GM18907 (cell line): Measurements from ENCODE around the gene SPTBN2.

Experiments used
- ATAC-seq: cut with Tn5 transposase; IDR thresholded peaks from one replicate; pipeline ENCODE4 v1.9.1; 2021; ENCODE audit warnings: mild to moderate bottlenecking, moderate library complexity; ENCODE audit not compliant: unreplicated experiment

The SPTBN2 gene

DNA sequence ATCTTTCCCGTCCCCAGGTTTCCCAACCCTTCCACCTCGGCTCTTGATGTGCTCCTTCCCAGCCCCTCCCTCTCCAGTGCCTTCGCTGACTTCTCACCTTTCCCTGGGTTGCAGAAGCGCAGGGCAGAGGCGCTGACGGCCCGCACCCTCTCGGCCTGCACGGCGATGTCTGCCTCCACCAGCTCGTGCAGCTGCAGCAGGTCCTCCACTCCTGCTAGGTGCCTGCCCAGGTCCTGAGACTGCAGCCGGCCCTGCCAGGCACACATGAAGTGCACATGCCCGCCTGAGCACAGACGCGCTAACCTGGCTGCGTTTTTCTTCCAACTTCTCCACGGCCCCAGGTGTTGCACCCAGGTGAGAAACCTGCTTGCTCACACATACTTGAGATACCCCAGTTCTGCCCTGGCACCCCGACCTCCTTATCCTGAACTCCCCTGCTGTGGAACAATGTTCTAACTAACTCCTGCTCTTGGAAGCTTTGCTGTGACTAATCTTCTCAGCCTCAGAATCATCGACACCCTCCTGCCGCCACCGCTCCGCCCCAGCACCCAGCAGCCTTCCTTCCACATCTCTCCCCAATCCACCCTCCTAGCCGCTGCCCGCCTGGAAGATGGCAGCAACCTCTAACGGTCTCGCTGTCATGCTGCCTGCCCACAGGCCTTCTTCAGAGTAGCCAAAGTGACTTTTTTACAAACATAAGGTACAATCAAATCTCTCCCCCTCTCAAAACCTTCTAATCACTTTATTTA lies 23.3 kb downstream of the SPTBN2 start:
- ATAC-seq: no peak

- ATAC-seq: no peak
Measured at GRCh38 chr11:66704659-66705360, 24.2 kb downstream of the SPTBN2 start.

DNA sequence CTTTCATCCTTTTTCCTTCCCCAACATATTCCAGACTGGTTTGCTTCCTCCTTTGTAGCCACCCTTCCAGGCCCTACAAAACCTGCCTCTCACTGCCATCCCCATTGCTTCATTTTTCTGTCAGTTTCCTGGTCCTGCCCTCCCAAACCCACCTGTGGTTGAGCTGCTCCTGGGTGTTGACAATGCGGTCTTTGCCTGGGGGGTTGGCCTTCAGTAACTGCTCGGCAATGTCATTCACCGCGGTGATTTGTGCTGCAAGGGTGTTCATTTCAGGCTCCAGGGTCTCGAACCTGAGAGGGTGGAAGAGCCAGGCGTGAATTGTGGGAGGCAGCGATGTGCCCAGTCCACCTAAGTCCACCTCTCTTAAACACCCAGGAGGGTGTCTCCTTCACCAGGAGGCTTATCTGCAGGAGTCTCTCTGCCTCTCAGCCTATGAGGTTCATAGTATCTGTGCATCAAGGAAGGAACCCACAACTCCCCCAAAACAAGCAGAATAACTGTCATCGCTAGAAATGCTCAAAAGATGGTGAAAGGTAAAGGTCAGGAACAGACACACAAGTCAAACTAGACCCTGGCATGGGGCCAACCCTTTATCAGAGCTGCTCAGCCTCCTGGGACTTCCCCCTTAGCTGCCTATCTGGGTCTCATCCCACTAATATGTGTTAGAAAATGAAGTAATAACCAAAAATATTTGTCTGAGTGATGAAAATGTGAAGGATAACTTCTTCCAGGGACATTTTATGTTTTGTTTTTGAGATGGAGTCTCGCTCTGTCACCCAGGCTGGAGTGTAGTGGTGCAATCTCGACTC lies 27.4 kb downstream of the SPTBN2 start:
- no peak for ATAC-seq

- no peak for ATAC-seq
Measured at GRCh38 chr11:66700742-66701141, 28.3 kb downstream of the SPTBN2 start.

DNA sequence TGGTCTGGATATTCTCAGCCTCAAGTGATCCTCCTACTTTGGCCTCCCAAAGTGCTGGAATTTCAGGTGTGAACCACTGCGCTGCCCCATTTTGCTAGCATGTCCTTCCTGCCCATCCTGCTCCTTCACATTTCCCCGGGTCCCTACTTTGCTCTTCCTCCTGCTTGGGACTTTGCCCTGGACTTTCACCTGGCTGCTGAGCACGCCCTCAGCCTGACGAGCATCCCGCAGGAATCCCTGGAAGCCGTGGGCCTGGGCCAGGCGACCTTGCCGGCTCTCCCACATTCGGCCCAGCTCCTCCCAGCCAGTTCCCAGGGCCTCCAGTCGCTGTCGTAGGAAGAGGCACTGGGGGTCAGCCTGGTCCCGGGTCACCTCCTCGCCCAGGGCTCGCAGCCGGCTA lies 28.7 kb downstream of the SPTBN2 start:
- no peak for ATAC-seq

DNA sequence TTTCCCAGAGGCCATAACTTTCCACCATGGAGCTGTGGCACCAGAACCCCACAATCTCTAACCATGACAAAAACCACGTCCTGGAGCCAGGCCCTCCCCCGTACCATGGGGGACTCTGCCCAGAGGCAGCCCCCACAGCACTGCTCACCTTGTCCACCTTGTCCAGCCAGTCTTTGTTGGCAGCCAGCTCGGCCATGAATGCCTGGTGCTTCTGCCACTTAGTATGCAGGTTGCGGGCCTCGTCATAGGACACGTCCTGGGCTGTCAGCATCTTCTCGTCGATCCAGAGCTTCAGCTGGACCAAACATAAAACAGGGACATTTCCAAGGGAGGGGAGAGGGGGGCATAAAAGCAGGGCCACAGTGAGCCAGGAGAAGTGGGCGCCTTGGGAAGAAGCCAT lies 30.5 kb downstream of the SPTBN2 start:
- ATAC-seq: no peak

DNA sequence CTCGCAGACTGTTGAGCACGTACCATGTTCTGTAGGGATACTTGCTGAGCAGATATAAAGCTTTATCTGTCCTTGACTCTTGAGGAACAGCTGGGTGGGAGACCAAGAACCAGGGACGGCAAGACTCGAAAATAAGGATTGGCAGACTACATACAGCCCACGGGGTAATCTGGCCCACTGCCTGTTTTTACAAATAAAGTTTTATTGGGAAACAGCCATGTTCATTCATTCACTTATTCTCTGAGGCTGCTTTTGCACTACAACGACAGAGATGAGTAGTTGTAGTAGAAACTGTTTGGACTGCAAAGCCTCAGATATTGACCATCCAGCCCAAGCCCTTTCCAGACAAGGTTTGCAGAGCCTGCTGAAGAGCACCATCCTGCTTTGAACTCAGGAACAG lies 31.0 kb downstream of the SPTBN2 start:
- ATAC-seq: no peak

GRCh38 chr11:66696146-66696545 lies 32.9 kb downstream of the SPTBN2 start:
- no peak for ATAC-seq

GRCh38 chr11:66694732-66695207 lies 34.2 kb downstream of the SPTBN2 start:
- ATAC-seq: peak; percentile 61

- no peak for ATAC-seq
Measured at GRCh38 chr11:66694056-66694410, 35.0 kb downstream of the SPTBN2 start.

DNA sequence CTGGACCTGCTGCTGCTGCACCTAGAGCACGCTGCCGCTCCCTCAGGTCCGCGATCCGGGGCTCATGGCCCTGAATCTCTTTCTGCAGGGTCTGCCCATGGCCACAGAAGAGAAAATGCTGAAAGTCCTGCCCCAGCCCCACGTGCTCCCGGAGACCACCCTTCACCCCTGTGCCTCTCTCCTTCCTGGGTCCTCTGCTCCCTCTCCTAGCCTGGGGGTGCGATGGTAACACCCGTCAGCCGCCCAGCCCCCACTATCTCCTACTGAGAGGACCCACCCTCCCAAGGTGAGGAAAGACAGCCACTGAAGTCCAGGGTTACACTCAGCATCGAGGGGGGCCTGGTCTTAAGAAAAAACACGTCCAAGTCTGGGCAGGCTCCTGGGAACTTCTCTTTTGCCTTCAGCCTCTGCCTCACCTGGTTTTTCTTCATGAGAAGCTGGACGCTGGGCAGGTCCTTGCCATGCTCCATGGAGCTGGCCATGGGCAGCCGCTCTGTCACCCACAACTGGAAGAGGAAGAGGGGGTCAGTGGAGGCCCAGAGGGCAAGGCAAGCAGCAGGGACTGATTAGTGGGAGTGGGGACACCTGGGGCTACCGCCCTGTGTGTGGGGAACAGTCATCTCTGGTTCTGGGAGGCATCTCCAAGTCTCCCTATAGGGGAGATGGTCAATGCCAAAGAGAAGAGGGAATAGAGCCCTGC lies 35.5 kb downstream of the SPTBN2 start:
- ATAC-seq: no peak

GRCh38 chr11:66692871-66693331 lies 36.1 kb downstream of the SPTBN2 start:
- ATAC-seq: no peak

DNA sequence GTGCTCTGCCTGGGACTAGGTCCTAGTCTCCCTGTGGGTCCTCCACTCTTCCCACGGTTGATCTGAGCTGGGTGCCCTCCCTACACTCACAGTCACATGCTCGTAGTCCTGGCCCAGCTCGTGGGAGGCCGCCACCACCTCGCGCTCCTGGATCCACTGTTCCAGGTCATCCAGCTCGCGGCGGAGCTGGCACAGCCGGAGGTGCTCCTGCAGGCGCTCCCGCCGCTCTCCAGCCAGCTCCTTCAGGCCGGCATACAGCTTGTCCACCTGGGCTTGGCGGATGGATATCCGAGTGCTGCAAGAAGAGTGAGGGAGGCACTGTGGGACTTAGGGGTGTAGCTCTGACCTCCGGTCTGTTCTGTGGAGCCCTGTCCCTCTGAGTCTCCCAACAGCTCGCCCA lies 36.6 kb downstream of the SPTBN2 start:
- ATAC-seq: no peak

- no peak for ATAC-seq
Measured at GRCh38 chr11:66691311-66691980, 37.6 kb downstream of the SPTBN2 start.

DNA sequence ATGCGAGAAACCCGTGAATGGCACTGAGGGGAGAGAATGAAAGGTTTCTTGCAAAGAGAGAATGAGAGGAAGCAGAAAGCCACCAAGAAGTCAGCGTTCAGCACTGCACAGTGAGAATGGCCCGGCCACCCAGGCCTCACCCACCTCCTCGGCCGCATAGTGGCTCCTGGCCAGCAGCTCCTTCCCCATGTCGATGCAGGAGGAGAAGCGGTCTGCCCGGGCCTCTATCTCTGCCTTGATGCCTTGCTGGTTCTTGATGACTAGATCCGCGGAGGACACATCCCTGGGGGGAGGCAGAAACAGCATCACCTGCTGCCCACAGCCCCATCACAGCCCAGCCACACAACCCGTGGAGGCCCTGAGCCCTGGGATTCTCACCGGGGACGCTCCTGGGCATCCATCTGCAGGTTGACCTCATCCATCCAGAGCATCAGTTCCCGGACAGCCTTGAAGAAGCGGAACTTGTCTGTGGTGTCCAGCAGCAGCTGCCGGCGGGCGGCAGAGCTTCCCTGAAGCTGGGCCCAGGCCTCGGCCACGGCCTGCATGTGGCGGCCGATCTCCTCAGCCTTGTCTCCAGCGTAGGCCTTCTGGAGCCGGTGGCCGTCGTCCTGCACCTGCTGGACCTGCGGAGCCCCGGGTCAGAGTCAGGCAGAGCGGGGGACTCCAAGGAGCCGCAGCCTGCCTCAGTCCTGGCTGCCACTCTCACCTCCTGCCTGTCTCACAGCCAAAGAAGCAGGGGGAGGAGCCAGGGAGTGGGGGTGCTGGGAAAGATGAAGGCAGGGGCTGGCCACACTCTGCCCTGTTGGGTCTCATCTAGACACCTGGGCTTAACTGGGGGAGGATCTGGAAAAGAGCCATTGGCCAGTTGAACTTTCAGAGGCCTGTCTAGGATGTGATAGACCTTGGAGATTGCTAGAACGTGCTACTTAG lies 39.1 kb downstream of the SPTBN2 start:
- ATAC-seq: no peak

- ATAC-seq: no peak
Measured at GRCh38 chr11:66688561-66689534, 40.2 kb downstream of the SPTBN2 start.

- ATAC-seq: no peak
Measured at GRCh38 chr11:66687831-66688281, 41.2 kb downstream of the SPTBN2 start.
